Pancreas (tissue), 10 donors: ENCODE data around the gene JAM3. TPM values are rescaled to one million over a fixed set of nuclear protein-coding genes. Genes with fewer than 3 reads are reported as not detected.
"Not testable (repeated sequence)": the region's sequence is repeated elsewhere in the genome, so short reads cannot be mapped to it uniquely, and the experiment has no call there.

Source experiments
- ATAC-seq, 4 donors: fragments of 200-7000 bp; cut with Tn5 transposase; one replicate each; pipeline versions ENCODE4 v1.8.0 to v1.9.1; 2020; ENCODE audit warnings: mild to moderate bottlenecking in 4 of 4, moderate library complexity in 4 of 4
- DNase-seq, 6 donors: peaks; one replicate each; pipeline ENCODE4 v3.0.0-alpha.2; 2020
- FAIRE-seq: peaks from 2 replicates; lab custom pipeline; 2012; peaks lifted over from hg19 to GRCh38; lab: Jason Lieb, UNC
- H3K27ac ChIP-seq, 4 donors: fragments of 200-600 bp; sonication (generic); 1 replicate in 3 of 4; 2 replicates in 1 of 4; pipeline versions ENCODE4 v1.5.0 to v1.8.0; 2020
- H3K27me3 ChIP-seq, 4 donors: fragments of 200-600 bp; one replicate each; pipeline ENCODE4 v1.8.0; 2021
- H3K36me3 ChIP-seq, 3 donors: fragments of 200-600 bp; sonication (generic) in 1 of 3; one replicate each; pipeline versions ENCODE4 v1.5.0 to v1.8.0; 2020 to 2021
- H3K4me1 ChIP-seq, 3 donors: fragments of 200-600 bp; one replicate each; pipeline ENCODE4 v1.8.0; 2021
- H3K4me3 ChIP-seq, 4 donors: fragments of 200-600 bp; sonication (generic) in 2 of 4; one replicate each; pipeline versions ENCODE4 v1.5.0 to v1.8.0; 2020 to 2021
- H3K9me3 ChIP-seq, 4 donors: fragments of 200-600 bp; one replicate each; pipeline ENCODE4 v1.8.0; 2021
- WGBS, 2 donors: extraction: QIAGEN DNeasy Blood & Tissue Kit; methylation state at CpG; one replicate each; pipeline ENCODE4 v1.1.7; 2013; 5-methylcytosine and 5-hydroxymethylcytosine counted together
- intact Hi-C, 3 donors: fragments of 100-400 bp; cut with DNase I; formaldehyde crosslinking; loops; one replicate each; pipeline versions ENCODE4 v1.11.1 to v1.14.2; 2022
- polyA plus RNA-seq, 2 donors: library from polyadenylated mRNA; stranded (reverse); fragments of 200-250 nt; gene quantifications; one replicate each; pipeline ENCODE4 v1.2.3, GENCODE V29; 2013
- total RNA-seq, 6 donors: library from RNA; stranded (reverse); fragmentation: NEBNext Ultra II Directional in 4 of 6; extraction: Animal tissue kit (Norgen Biotek cat#: 25700) in 4 of 6; gene quantifications; one replicate each; pipeline versions ENCODE4 v1.2.1 to v1.2.4, GENCODE V29; 2021 to 2023
- TF ChIP-seq, protein P1 (sequence below), 4 donors: fragments of 200-600 bp; sonication (generic) in 3 of 4; IDR thresholded peaks; one replicate each; pipeline versions ENCODE4 v1.5.0 to v1.8.0; 2021; ENCODE audit warnings: antibody characterized with exemption in 4 of 4
- donor health status: healthy with polysubstance abuse.
- donor health status: DM: no; HTN: no; CAD: no; lungs with moderate emphysema.
- donor health status: DM: no; HTN: no; CAD: no.
- donor health status: control.
- donor health status: control.
- donor health status: Bipolar disorder and iron deficiency.
- donor health status: DM: yes; HTN: yes; CAD: no.
- donor health status: DM: no; HTN: no; CAD: no.
- donor health status: DM: no; HTN: no; CAD: no.
- donor health status: DM: yes; HTN: yes; CAD: no.

Gene JAM3
- total and polyA plus RNA-seq, 8 donors, result 1.7 to 11.0 (median 4.2) TPM

DNA sequence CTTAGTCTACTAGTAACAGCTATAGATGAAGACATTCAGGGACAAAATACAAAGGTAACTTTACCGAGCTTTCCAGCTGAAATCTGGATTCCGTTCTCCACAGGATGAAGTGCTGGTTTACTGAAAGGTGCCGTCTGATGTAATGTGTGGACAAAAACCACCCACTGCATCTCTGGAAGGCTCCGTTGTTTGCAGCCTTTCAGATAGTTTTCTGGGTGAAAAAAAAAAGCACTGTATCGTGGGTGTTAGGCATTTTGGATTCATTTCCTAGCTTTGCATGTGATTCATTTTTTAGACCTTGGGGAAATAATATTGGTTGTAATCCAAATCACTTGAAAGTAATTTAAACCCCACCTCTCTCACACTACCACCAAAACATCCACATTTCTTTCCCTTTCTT lies 10.4 kb downstream of the JAM3 start:
- Histone ChIP-seq H3K27ac (no peak overlapping the region), H3K4me1 (no peaks in the 10 kb centered on the region), H3K9me3 (no peaks in the 10 kb centered on the region), H3K27me3 (no peaks in the 10 kb centered on the region), H3K4me3 (no peak overlapping the region), H3K36me3 (no peaks in the 10 kb centered on the region)
- FAIRE-seq (no peak), DNase-seq (no peak), ATAC-seq (no peak)
- TF ChIP-seq, protein P1, sequence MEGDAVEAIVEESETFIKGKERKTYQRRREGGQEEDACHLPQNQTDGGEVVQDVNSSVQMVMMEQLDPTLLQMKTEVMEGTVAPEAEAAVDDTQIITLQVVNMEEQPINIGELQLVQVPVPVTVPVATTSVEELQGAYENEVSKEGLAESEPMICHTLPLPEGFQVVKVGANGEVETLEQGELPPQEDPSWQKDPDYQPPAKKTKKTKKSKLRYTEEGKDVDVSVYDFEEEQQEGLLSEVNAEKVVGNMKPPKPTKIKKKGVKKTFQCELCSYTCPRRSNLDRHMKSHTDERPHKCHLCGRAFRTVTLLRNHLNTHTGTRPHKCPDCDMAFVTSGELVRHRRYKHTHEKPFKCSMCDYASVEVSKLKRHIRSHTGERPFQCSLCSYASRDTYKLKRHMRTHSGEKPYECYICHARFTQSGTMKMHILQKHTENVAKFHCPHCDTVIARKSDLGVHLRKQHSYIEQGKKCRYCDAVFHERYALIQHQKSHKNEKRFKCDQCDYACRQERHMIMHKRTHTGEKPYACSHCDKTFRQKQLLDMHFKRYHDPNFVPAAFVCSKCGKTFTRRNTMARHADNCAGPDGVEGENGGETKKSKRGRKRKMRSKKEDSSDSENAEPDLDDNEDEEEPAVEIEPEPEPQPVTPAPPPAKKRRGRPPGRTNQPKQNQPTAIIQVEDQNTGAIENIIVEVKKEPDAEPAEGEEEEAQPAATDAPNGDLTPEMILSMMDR (IDR thresholded peaks at IDR 0.05), result no peak
- WGBS, 2 donors, result 67 to 77% methylated on average over 5 of the region's 5 CpGs
- intact Hi-C loops, result no loop called here

DNA sequence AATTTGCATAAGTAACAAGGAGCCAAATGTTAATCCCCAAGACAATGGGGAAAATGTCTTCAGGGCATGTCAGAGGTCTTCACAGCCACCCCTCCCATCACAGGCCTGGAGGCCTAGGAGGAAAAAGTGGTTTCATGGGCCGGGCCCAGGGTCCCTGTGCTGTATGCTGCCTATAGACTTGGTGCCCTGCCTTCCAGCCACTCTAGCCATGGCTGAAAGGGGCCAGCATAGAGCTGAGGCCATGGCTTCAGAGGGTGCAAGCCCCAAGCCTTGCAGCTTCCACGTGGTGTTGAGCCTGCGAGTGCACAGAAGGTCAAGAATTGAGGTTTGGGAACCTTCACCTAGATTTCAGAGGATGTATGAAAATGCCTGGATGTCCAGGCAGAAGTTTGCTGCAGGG lies 12.4 kb downstream of the JAM3 start:
- ATAC-seq, H3K4me1 ChIP-seq, H3K27me3 ChIP-seq, H3K27ac ChIP-seq, H3K4me3 ChIP-seq, H3K9me3 ChIP-seq, intact Hi-C loops, FAIRE-seq, DNase-seq, H3K36me3 ChIP-seq: not testable (repeated sequence)
- WGBS, 2 donors, result 88 to 89% methylated on average over 3 of the region's 3 CpGs

DNA sequence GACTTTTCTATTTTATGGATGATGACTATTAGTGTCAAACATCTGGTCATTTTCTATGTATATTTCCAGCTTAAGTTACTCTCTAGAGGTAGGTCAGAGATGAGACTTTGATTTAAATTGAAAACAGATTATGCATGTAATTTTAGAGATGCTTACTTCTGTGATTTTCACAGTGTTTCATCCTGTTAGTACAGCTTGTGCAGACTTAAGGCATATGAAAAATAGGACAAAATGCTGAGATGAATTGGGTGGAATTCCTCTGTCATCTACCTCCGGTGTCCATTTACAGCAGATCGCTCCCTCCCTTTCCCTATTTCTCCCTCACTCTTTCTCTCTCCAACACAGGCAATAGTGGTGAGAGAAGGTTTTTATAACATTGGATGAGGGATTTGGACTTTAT lies 14.1 kb downstream of the JAM3 start:
- no peak for DNase-seq
- TF ChIP-seq, protein P1 (IDR thresholded peaks at IDR 0.05), result no peak
- no peaks in the 10 kb centered on the region for H3K9me3 ChIP-seq
- H3K36me3 ChIP-seq, result no peaks in the 10 kb centered on the region
- intact Hi-C loops, result no loop called here
- no peak overlapping the region for H3K27ac ChIP-seq
- no peak overlapping the region for H3K4me3 ChIP-seq
- H3K27me3 ChIP-seq, result no peaks in the 10 kb centered on the region
- no peak for ATAC-seq
- 82 to 88% methylated on average over 2 of the region's 2 CpGs for WGBS, 2 donors
- FAIRE-seq, result no peak
- H3K4me1 ChIP-seq, result no peaks in the 10 kb centered on the region

DNA sequence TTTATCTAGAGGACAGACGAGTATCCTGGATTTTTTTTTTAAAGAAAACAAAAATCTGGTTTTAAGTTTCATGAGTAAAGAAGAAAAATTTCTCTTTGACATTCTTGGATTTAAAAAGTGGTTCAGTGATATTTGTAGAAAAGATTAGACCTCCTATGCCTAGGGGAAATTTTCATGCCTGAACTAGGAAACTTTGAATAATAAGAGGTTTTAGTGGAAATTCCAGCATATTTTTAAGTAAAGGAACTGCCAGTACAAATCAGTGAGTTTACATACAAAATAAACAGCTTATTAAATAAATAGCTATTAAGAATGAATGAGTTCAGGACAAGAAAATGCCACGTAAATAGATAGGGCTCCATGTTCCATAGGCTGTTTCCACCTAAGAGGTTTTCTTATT lies 17.5 kb downstream of the JAM3 start:
- no peak for FAIRE-seq
- Histone ChIP-seq H3K36me3 (no peaks in the 10 kb centered on the region), H3K4me1 (no peaks in the 10 kb centered on the region), H3K27me3 (no peaks in the 10 kb centered on the region), H3K27ac (no peak overlapping the region), H3K9me3 (no peaks in the 10 kb centered on the region), H3K4me3 (no peak overlapping the region)
- intact Hi-C loops, result no loop called here
- DNase-seq, result no peak
- TF ChIP-seq, protein P1 (IDR thresholded peaks at IDR 0.05), result no peak
- no peak for ATAC-seq
- 48 to 59% methylated on average over 2 of the region's 2 CpGs for WGBS, 2 donors

DNA sequence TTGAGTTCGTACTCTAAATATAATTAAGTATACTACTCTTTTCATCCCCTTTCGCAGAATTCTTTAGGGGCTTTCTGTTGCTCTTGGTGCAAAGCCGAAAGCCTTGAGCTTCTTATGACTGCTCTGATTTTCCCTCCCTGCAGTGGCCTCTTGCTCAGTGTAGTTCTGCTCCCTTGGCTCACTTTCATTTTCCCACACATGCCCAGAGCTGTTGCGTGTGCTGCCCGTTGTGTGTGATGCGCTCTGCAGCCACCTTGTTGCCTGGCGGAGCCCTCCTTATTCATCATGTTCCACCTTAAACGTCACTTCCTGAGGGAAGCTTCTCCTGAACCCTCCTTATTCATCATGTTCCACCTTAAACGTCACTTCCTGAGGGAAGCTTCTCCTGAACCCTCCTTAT lies 23.1 kb downstream of the JAM3 start:
- H3K4me3 ChIP-seq, intact Hi-C loops, H3K4me1 ChIP-seq, H3K27ac ChIP-seq, H3K36me3 ChIP-seq, H3K9me3 ChIP-seq, H3K27me3 ChIP-seq, ATAC-seq, FAIRE-seq, DNase-seq: not testable (repeated sequence)
- 64 to 77% methylated on average over 8 of the region's 9 CpGs for WGBS, 2 donors

DNA sequence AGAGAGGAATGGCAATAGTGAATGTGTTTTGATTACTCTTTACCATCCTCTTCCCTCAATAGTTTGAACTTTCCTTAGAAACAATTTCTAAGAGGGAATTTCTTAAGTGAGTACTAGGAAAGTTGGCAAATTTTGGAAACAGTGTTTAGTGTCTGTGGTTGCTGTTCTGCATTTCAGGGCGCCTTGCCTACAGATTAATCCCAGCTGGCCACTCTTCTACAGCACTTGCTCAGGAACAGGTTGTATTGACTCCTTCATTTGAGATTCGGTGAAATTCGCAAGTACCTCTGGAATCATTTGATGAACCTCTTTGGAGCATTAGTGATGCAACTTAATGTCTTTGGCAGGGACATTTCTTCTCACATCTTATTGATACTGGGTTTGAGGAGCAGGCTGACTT lies 28.3 kb downstream of the JAM3 start:
- H3K9me3 ChIP-seq, result no peaks in the 10 kb centered on the region
- H3K4me3 ChIP-seq, result no peak overlapping the region
- 75 to 92% methylated on average over 3 of the region's 3 CpGs for whole genome bisulfite sequencing, 2 donors
- no peaks in the 10 kb centered on the region for H3K4me1 ChIP-seq
- TF ChIP-seq, protein P1 (IDR thresholded peaks at IDR 0.05), result no peak
- no peak for DNase-seq
- intact Hi-C loops, result no loop called here
- H3K27ac ChIP-seq, result no peak overlapping the region
- no peaks in the 10 kb centered on the region for H3K27me3 ChIP-seq
- H3K36me3 ChIP-seq, result no peaks in the 10 kb centered on the region
- no peak for FAIRE-seq
- no peak for ATAC-seq
